ENCODE data around the gene DSP.
A peak's percentile ranks its signal among the peaks of the same experiment; 100 is the strongest.

Gene DSP

DNA sequence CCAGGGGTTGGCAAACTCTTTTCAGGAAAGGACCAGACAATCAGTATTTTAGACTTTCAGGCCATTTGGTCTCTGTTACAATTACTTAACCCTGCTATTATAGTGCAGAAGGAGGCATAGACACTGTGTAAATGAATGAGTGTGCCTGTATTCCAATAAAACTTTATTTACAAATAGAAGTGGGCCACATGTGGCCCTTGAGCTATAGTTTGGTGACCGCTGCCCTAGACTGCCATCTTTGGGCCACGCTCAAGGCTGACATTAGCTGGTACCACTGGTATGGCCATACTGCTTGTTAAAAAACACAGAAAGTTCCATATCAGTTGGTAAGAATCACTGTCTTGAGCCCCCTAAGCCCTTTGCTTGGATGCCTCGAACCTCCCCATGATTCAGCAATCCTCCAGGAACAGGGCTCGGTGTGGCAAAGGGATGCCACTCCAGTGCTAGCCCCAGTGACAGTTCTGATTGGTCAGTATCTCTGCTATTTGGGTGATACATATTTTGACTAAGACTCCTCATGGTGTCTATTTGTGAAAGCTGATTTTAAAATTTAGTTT is 25.2 kb downstream of the DSP start:
- no peak for DNase-seq

GRCh38 chr6:7568021-7568420 is 26.6 kb downstream of the DSP start:
- DNase-seq = no peak

- no peak for DNase-seq
Measured at GRCh38 chr6:7569082-7569481, 27.6 kb downstream of the DSP start.

- no peak for DNase-seq
Measured at GRCh38 chr6:7572213-7572943, 30.9 kb downstream of the DSP start.

DNA sequence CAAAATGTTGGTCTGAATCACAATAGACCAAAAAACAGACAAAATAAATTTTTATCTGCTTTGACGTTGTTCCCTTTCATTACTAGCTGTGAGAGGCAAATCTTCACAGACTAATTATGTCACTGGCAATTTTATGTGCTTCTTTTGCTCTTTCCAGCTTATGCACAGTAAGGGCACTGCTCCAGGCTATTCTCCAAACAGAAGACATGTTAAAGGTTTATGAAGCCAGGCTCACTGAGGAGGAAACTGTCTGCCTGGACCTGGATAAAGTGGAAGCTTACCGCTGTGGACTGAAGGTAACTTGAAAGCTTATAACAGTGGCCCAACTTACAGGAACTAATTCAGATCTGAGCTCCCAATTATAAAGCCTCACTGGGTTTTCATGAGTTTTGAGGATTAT is 33.0 kb downstream of the DSP start:
- DNase-seq = no peak

- DNase-seq = no peak
Measured at GRCh38 chr6:7578516-7578915, 37.0 kb downstream of the DSP start.

DNA sequence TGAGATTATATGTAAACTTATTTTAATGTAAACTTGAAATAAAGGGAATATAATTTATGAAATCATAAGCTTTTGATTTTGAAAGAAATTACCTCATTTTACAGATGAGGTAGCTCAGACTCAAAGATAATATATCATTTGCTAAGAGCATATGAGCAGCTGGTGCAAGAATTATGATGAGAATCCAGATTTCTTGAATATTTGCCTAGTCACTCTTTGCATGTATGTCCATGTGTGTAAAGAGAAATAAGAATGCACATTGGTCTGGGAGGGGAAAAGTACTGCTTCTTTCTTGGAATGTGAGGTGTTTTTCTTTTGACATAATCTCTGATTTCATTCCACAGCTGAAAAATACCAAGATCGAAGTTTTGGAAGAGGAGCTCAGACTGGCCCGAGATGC is 37.5 kb downstream of the DSP start:
- no peak for DNase-seq

GRCh38 chr6:7579851-7580250 is 38.4 kb downstream of the DSP start:
- no peak for DNase-seq

DNA sequence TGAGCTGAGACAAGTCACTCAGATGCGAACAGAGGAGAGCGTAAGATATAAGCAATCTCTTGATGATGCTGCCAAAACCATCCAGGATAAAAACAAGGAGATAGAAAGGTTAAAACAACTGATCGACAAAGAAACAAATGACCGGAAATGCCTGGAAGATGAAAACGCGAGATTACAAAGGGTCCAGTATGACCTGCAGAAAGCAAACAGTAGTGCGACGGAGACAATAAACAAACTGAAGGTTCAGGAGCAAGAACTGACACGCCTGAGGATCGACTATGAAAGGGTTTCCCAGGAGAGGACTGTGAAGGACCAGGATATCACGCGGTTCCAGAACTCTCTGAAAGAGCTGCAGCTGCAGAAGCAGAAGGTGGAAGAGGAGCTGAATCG is 39.1 kb downstream of the DSP start:
- DNase-seq = no peak

DNA sequence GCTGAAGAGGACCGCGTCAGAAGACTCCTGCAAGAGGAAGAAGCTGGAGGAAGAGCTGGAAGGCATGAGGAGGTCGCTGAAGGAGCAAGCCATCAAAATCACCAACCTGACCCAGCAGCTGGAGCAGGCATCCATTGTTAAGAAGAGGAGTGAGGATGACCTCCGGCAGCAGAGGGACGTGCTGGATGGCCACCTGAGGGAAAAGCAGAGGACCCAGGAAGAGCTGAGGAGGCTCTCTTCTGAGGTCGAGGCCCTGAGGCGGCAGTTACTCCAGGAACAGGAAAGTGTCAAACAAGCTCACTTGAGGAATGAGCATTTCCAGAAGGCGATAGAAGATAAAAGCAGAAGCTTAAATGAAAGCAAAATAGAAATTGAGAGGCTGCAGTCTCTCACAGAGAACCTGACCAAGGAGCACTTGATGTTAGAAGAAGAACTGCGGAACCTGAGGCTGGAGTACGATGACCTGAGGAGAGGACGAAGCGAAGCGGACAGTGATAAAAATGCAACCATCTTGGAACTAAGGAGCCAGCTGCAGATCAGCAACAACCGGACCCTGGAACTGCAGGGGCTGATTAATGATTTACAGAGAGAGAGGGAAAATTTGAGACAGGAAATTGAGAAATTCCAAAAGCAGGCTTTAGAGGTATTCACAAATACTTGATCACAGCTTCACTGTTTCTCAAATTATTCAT is 39.6 kb downstream of the DSP start:
- no peak for DNase-seq

DNA sequence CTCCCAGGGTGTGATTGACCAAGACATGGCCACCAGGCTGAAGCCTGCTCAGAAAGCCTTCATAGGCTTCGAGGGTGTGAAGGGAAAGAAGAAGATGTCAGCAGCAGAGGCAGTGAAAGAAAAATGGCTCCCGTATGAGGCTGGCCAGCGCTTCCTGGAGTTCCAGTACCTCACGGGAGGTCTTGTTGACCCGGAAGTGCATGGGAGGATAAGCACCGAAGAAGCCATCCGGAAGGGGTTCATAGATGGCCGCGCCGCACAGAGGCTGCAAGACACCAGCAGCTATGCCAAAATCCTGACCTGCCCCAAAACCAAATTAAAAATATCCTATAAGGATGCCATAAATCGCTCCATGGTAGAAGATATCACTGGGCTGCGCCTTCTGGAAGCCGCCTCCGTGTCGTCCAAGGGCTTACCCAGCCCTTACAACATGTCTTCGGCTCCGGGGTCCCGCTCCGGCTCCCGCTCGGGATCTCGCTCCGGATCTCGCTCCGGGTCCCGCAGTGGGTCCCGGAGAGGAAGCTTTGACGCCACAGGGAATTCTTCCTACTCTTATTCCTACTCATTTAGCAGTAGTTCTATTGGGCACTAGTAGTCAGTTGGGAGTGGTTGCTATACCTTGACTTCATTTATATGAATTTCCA is 43.9 kb downstream of the DSP start:
- no peak for DNase-seq

GRCh38 chr6:7587631-7588100 is 46.2 kb downstream of the DSP start:
- no peak for DNase-seq

GRCh38 chr6:7588506-7588905 is 47.0 kb downstream of the DSP start:
- DNase-seq = no peak

DNA sequence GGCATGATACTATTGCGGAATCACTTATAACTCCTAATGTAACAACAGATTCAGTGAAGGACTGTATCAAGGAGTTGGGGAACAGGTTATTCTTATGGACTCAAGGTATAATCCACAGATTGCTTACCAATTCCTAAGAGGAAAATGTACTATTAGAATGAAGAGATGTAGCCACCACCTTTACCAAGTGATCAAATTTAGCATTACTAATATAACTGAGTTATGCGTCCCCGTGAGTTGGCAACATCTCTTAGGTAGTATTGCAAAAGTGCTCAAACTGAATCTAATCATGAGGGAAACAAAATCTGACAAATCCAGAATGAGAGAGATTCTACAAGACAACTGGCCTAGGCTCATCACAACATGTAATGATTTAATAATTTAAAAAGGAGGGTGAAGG is 47.8 kb downstream of the DSP start:
- DNase-seq = no peak

GRCh38 chr6:7589949-7590917 is 48.8 kb downstream of the DSP start, which contains the start of gene SNRNP48:
Gene SNRNP48 (plus strand): TSS chr6:7590198. CDS start chr6:7590258, 60 bp downstream.
- peak; percentile 84 for DNase-seq

DNA sequence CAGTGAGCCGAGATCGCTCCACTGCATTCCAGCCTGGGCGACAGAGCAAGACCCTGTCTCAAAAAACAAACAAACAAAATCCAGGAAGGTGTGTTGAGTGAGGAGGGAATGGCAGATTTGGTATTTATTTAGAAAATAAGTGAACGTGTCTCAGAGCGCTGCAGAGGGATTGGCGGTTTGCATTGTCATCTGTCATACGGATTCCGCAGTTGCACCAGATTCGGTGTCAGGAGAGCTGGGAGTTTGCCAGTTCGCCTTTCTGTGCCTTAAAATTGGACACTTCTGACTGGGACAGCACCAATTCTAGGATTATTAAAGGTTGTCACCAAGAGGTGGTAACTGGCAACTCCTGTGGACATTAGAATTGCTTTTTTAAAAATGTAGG is 49.4 kb downstream of the DSP start:
- no peak for DNase-seq

DNA sequence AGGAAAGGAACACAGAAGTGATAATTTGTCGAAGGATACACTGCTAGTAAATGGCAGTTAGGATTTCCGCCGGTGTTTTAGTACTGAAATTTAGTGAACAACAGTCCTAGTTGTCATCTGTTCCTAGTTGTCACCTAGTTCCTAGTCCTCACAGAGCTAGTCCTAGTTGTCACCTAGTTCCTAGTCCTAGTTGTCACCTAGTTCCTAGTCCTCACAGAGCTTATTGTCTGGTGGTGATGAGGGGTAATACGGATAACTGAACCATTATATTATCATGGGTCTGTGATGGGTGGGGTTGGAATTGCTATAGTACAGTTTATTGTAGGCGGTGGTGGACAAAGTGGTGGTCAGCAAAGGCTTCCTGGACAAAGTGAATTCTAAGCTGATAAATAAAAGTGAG is 50.3 kb downstream of the DSP start:
- DNase-seq = no peak

GRCh38 chr6:7593229-7593628 is 51.8 kb downstream of the DSP start:
- DNase-seq = no peak

DNA sequence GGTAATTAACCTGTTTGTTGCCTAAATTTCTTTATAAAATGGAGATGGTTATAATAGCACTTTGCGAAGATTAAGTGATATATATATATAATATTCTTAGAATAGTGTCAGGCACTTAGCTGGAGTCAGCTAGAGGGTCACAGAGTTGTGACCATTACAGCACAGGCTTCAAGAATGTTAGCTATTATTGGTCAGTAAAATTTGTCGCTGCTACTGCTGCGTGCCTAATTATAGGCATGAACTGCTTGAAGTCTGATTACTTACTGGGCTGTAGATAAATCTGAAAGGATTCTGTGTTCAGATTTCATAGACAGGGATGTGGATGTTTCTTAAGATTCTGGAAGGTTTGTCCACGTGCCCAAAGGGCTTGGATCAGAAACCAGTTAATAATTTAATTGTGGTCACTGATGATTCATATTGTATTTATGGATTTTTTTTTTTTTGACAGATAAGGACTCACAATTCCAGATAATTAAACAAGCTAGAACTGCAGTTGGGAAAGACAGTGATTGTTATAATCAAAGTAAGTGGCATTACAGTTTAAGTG is 53.2 kb downstream of the DSP start:
- DNase-seq = no peak

GRCh38 chr6:7604003-7604402 is 62.5 kb downstream of the DSP start:
- no peak for DNase-seq

DNA sequence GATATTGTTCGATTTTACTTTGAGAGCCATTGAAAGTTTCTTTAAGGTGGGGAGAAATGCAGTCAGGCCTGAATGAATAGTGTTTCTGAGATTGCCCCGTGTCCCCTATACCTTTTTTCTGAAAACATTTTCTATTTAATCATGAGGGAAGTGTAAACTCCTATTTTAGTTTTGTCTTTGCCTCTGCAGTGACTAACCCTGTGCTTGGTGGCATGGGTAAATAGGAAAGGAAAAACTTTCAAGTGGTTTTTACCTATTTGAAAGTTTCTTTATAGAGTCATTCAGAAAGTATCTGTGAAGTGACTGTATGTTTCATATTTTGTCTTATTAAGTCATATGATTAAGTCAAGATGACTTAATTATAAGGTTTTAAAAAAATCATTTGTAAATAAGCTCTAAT is 63.0 kb downstream of the DSP start:
- DNase-seq = no peak

Measured in GDM1 (cell line).